Hepatocyte (in vitro differentiated cells): ENCODE measurements around the gene IL1R1.

ENCODE experiments used
- CTCF ChIP-seq: fragments of 200-600 bp; sonication (generic); IDR thresholded peaks from 2 replicates; pipeline ENCODE4 v1.5.1; 2016; ENCODE audit warnings: antibody characterized with exemption, mild to moderate bottlenecking; ENCODE audit not compliant: poor library complexity
- EZH2 ChIP-seq: fragments of 200-600 bp; sonication (generic); IDR thresholded peaks from 2 replicates; pipeline ENCODE4 v1.6.1; 2016; ENCODE audit warnings: antibody characterized with exemption, mild to moderate bottlenecking, borderline replicate concordance
- EZH2phosphoT487 ChIP-seq: fragments of 200-600 bp; sonication (generic); IDR thresholded peaks from one replicate; pipeline ENCODE4 v1.6.1; 2018; ENCODE audit warnings: antibody characterized with exemption, mild to moderate bottlenecking, low read depth, moderate library complexity; ENCODE audit not compliant: unreplicated experiment, severe bottlenecking

- no peak for TF ChIP-seq CTCF
- no peak for TF ChIP-seq EZH2phosphoT487
- no peak for TF ChIP-seq EZH2
Observed at GRCh38 chr2:102117472-102117858, 25.1 kb upstream of the IL1R1 start.
